Measurements from ENCODE around the gene EPAS1.

EPAS1 gene

DNA sequence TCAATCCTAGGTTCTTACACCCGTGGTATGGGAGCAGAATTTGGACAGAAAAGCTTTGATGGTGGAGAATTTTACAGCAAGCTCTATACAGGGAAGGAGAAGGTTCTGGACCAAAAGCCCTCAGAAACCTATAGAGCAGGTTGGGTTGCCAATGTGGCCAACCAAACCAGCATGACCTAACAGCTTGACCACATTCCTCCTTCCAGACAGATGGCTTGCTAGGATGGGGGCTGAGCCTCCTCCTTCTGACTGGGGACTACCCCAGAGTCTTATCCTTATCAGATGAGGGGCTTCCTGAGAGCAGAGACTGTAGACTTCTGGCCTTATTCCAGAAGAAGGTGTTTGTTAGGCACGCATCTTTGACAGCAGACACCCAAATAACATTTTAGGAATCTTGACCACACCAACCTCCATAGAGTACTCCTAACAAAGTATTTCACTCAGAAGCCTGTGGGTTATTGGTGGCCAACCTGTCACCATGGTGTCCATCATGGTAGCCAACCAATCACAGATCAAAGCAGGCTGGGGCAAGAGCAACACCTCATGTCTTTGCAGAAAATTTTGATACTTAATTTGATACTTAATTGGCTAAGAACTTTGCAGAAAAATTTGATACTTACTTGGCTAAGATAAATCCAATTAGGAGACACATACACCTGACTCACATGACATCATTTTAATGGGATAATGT is 34.8 kb upstream of the EPAS1 start:
- Histone ChIP-seq H3K27me3 (ENCODE audit: insufficient read depth, poor library complexity, severe bottlenecking) (no peaks in the 10 kb centered on the region), H3K4me3 (replicated peaks; ENCODE audit: insufficient read depth, low read length) (no peak overlapping the region), H3K27ac (replicated peaks) (no peak overlapping the region)
- TF ChIP-seq CTCF (IDR thresholded peaks at IDR 0.05; ENCODE audit: insufficient read depth, low read length) (no peak), SPI1 (IDR thresholded peaks at IDR 0.05; ENCODE audit: borderline replicate concordance, low read depth) (no peak), GABPA (IDR thresholded peaks at IDR 0.05; ENCODE audit: low read depth) (no peak), POLR2AphosphoS5 (IDR thresholded peaks at IDR 0.05; ENCODE audit: low read depth) (no peak), REST (IDR thresholded peaks at IDR 0.05; ENCODE audit: insufficient replicate concordance, low read depth) (no peak)
- no peak for DNase-seq (ENCODE audit: low read depth in 1 of 2, low spot score in 1 of 2)

GRCh38 chr2:46263347-46263746 is 33.9 kb upstream of the EPAS1 start:
- no peak overlapping the region for H3K4me3 ChIP-seq (replicated peaks; ENCODE audit: insufficient read depth, low read length)
- DNase-seq (ENCODE audit: low read depth in 1 of 2, low spot score in 1 of 2) = no peak
- H3K27ac ChIP-seq (replicated peaks) = no peak overlapping the region
- TF ChIP-seq POLR2AphosphoS5 (IDR thresholded peaks at IDR 0.05; ENCODE audit: low read depth) = no peak
- no peak for TF ChIP-seq REST (IDR thresholded peaks at IDR 0.05; ENCODE audit: insufficient replicate concordance, low read depth)
- TF ChIP-seq GABPA (IDR thresholded peaks at IDR 0.05; ENCODE audit: low read depth) = no peak
- TF ChIP-seq SPI1 (IDR thresholded peaks at IDR 0.05; ENCODE audit: borderline replicate concordance, low read depth) = no peak
- no peak for TF ChIP-seq CTCF (IDR thresholded peaks at IDR 0.05; ENCODE audit: insufficient read depth, low read length)
- no peaks in the 10 kb centered on the region for H3K27me3 ChIP-seq (ENCODE audit: insufficient read depth, poor library complexity, severe bottlenecking)

GRCh38 chr2:46264447-46264846 is 32.8 kb upstream of the EPAS1 start:
- H3K4me3 ChIP-seq (replicated peaks; ENCODE audit: insufficient read depth, low read length) = no peak overlapping the region
- TF ChIP-seq REST (IDR thresholded peaks at IDR 0.05; ENCODE audit: insufficient replicate concordance, low read depth) = no peak
- TF ChIP-seq GABPA (IDR thresholded peaks at IDR 0.05; ENCODE audit: low read depth) = no peak
- TF ChIP-seq SPI1 (IDR thresholded peaks at IDR 0.05; ENCODE audit: borderline replicate concordance, low read depth) = no peak
- TF ChIP-seq POLR2AphosphoS5 (IDR thresholded peaks at IDR 0.05; ENCODE audit: low read depth) = no peak
- no peak for TF ChIP-seq CTCF (IDR thresholded peaks at IDR 0.05; ENCODE audit: insufficient read depth, low read length)
- no peak overlapping the region for H3K27ac ChIP-seq (replicated peaks)
- no peaks in the 10 kb centered on the region for H3K27me3 ChIP-seq (ENCODE audit: insufficient read depth, poor library complexity, severe bottlenecking)
- no peak for DNase-seq (ENCODE audit: low read depth in 1 of 2, low spot score in 1 of 2)

Measured in HL-60 (cell line).